Loucy (cell line): ENCODE measurements around the gene ANKRD63.

Source experiments
- H2AFZ ChIP-seq: fragments of 200-600 bp; sonication (generic); 2 replicates; pipeline ENCODE4 v1.6.0; 2016; ENCODE audit warnings: antibody characterized with exemption, mild to moderate bottlenecking, low read length, moderate library complexity
- H3F3A ChIP-seq: fragments of 200-600 bp; 2 replicates; pipeline ENCODE4 v1.6.0; 2016; ENCODE audit warnings: antibody characterized with exemption, low read depth, mild to moderate bottlenecking
- H3K27me3 ChIP-seq: fragments of 200-600 bp; sonication (generic); 2 replicates; pipeline ENCODE4 v1.6.1; 2014; ENCODE audit warnings: low read length, mild to moderate bottlenecking; ENCODE audit not compliant: insufficient read depth, poor library complexity, severe bottlenecking
- H3K36me3 ChIP-seq: fragments of 200-600 bp; sonication (generic); 2 replicates; pipeline ENCODE4 v1.6.1; 2016; ENCODE audit warnings: low read length; ENCODE audit not compliant: insufficient read depth
- H3K4me1 ChIP-seq: fragments of 200-600 bp; sonication (generic); 2 replicates; pipeline ENCODE4 v1.5.1; 2014; ENCODE audit warnings: low read length, mild to moderate bottlenecking; ENCODE audit not compliant: insufficient read depth, poor library complexity, severe bottlenecking
- H3K4me2 ChIP-seq: fragments of 200-600 bp; sonication (generic); 2 replicates; pipeline ENCODE4 v1.6.0; 2014; ENCODE audit warnings: antibody characterized with exemption, low read length, low read depth, mild to moderate bottlenecking; ENCODE audit not compliant: poor library complexity, severe bottlenecking
- H3K4me3 ChIP-seq: fragments of 200-600 bp; sonication (generic); 2 replicates; pipeline ENCODE4 v1.5.1; 2014; ENCODE audit warnings: low read length, mild to moderate bottlenecking, mixed read lengths; ENCODE audit not compliant: poor library complexity, severe bottlenecking
- H3K79me2 ChIP-seq: fragments of 200-600 bp; sonication (generic); 2 replicates; pipeline ENCODE4 v1.6.1; 2014; ENCODE audit warnings: low read length; ENCODE audit not compliant: insufficient read depth
- H3K9ac ChIP-seq: fragments of 200-600 bp; sonication (generic); 2 replicates; pipeline ENCODE4 v1.6.0; 2014; ENCODE audit warnings: mild to moderate bottlenecking, low read depth, low read length, moderate library complexity; ENCODE audit not compliant: poor library complexity, severe bottlenecking
- H3K9me2 ChIP-seq: fragments of 200-600 bp; sonication (generic); replicated peaks from 2 replicates; pipeline ENCODE4 v1.6.1; 2016; ENCODE audit warnings: low read depth, low read length, mixed read lengths
- H3K9me3 ChIP-seq: fragments of 200-600 bp; sonication (generic); 2 replicates; pipeline ENCODE4 v1.6.1; 2014; ENCODE audit warnings: mild to moderate bottlenecking, antibody characterized with exemption, low read length, low read depth; ENCODE audit not compliant: insufficient read depth
- H4K20me1 ChIP-seq: fragments of 200-600 bp; sonication (generic); 2 replicates; pipeline ENCODE4 v1.6.0; 2014; ENCODE audit warnings: antibody characterized with exemption, low read length, mild to moderate bottlenecking; ENCODE audit not compliant: insufficient read depth, poor library complexity, severe bottlenecking
- CTCF ChIP-seq: fragments of 200-600 bp; sonication (generic); conservative IDR thresholded peaks from 2 replicates; pipeline ENCODE4 v1.5.1; 2014; ENCODE audit warnings: mild to moderate bottlenecking, antibody characterized with exemption, low read length
- EZH2phosphoT487 ChIP-seq: fragments of 200-600 bp; IDR thresholded peaks from 2 replicates; pipeline ENCODE4 v1.6.1; 2018; ENCODE audit warnings: antibody characterized with exemption, mild to moderate bottlenecking, moderate library complexity, borderline replicate concordance

Gene ANKRD63

GRCh38 chr15:40275954-40276353 is 6.9 kb downstream of the ANKRD63 start:
- Histone ChIP-seq H3K79me2 (no peaks in the 10 kb centered on the region), H3F3A (no peaks in the 10 kb centered on the region), H3K36me3 (no peaks in the 10 kb centered on the region), H3K4me2 (no peak overlapping the region), H3K9me2 (no peaks in the 10 kb centered on the region), H4K20me1 (no peaks in the 10 kb centered on the region), H3K27me3 (no peaks in the 10 kb centered on the region), H2AFZ (no peak overlapping the region), H3K4me1 (peaks cover 18% of the 10 kb centered on the region), H3K4me3 (no peak overlapping the region), H3K9ac (no peak overlapping the region), H3K9me3 (no peaks in the 10 kb centered on the region)
- TF ChIP-seq CTCF, result no peak
- no peak for TF ChIP-seq EZH2phosphoT487

GRCh38 chr15:40275523-40275922 is 7.3 kb downstream of the ANKRD63 start:
- Histone ChIP-seq H3K4me2 (no peak overlapping the region), H3K9me3 (no peaks in the 10 kb centered on the region), H2AFZ (no peak overlapping the region), H4K20me1 (no peaks in the 10 kb centered on the region), H3K36me3 (no peaks in the 10 kb centered on the region), H3K9me2 (no peaks in the 10 kb centered on the region), H3K79me2 (no peaks in the 10 kb centered on the region), H3K4me3 (no peak overlapping the region), H3K9ac (no peak overlapping the region), H3F3A (no peaks in the 10 kb centered on the region), H3K4me1 (peaks cover 18% of the 10 kb centered on the region), H3K27me3 (no peaks in the 10 kb centered on the region)
- TF ChIP-seq CTCF, result no peak
- TF ChIP-seq EZH2phosphoT487, result no peak

DNA sequence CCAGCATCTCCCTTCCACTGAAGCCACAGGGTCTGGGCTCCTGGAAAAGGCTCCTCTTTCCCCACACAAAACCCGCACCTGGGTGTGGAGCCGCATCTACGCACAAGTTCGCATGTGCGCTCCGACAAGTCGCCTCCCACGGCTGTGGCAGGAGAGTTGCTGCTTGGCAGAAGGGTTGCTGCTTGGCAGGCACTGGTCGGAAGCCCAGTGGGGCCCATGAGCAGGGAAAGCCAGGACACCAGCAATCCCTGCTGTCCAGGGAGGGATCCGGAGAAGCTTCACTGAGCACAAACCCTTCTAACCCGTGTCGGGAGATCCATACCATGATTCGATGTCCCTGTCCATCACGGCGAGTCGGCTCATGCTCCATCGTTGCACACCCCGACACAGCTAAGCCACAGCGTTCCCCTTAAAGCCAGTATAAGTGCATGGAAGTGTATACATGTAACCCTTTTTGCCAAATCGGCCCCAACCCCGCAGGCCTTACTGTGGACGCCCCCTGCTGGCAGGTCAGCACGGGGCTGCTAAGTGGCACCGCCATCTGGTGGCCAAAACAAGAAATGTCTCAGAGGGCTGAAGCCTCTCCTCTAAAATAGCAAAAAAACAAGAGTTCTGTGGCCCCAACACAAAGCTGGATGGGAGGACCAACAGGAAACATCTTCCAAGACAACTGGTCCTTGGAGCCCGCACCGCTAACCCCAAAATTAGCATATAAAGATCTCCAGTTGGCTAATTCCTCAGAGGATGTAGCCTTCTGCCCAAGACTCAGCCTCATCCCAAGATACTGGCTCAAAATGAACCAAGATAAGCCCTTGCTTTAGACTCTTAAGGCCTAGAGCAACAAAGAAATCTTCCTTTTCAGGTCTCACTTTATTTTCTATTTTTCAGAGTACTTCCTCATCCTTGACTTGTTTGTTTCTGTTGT is 8.3 kb downstream of the ANKRD63 start:
- Histone ChIP-seq H3K4me2 (no peak overlapping the region), H2AFZ (no peak overlapping the region), H3K4me3 (no peak overlapping the region), H3K9me2 (no peaks in the 10 kb centered on the region), H3K27me3 (no peaks in the 10 kb centered on the region), H3K79me2 (no peaks in the 10 kb centered on the region), H3F3A (no peaks in the 10 kb centered on the region), H3K9me3 (no peaks in the 10 kb centered on the region), H4K20me1 (no peaks in the 10 kb centered on the region), H3K9ac (no peak overlapping the region), H3K4me1 (peaks cover 18% of the 10 kb centered on the region), H3K36me3 (no peaks in the 10 kb centered on the region)
- TF ChIP-seq CTCF (peak; percentile 100), EZH2phosphoT487 (no peak)
